ENCODE results near the gene B9D1. TPM values are rescaled to one million over a fixed set of nuclear protein-coding genes. Genes with fewer than 3 reads are reported as not detected.
A peak's percentile ranks its signal among the peaks of the same experiment; 100 is the strongest.

B9D1 gene
- total and polyA plus RNA-seq, 2 of the 13 experiments (the other 11 are each of a cell fraction or from before 2014, with no cell fraction given), result 27.7 to 31.1 TPM

DNA sequence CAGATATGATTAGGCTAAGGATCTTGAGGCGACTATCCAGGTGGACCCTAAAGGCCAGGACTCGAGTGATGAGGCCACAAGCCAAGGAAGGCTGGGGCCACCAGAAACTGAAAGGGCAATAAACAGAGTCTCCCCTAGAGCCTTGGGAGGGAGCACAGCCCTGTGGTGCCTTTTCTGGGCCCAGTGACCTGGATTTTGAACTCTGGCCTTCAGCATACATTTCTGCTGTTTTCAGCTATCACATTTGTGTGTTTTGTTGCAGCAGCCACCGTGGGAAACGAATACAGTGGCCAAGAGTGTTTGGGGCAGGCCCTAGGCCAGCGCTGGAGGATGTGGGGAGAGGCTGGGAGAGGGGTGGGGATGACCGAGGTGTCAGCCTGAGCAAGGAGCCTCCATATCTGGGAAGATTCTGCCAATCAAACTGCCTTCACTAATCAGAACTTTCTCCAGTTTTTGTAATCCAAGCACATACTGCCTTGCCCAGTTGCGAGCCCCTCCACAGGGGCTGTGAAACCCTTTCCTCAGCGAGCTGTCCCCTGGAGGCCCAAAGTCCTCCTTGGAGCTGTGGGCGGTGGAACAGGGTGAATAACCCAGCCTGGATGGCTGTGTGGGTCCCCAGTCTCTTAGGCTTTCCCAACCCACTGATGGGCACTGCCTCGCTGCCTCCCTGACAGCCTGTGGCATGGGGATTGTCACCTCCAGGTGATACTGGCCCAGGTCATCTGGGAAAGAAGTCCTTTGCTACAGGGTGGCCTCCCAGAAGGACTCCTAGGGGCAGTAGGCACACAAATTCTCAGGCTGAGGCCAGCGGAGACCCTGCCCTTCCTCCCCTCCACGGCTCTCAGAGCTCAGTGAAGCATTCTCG, 16.8 kb downstream of the B9D1 start (continued):
- TF ChIP-seq, protein P1, sequence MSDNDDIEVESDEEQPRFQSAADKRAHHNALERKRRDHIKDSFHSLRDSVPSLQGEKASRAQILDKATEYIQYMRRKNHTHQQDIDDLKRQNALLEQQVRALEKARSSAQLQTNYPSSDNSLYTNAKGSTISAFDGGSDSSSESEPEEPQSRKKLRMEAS (IDR thresholded peaks at IDR 0.05), result 0 out of 2 replicates have a peak, but pooled peaks have one; percentile 47
- TF ChIP-seq ZNF441 (CRISPR knock-in tag; IDR thresholded peaks at IDR 0.05; ENCODE audit: borderline replicate concordance) (no peak), ZNF263 (CRISPR knock-in tag; IDR thresholded peaks at IDR 0.05) (peak; percentile 90), ZMAT3 (CRISPR knock-in tag; conservative IDR thresholded peaks at IDR 0.05) (0 out of 2 replicates have a peak, but pooled peaks have one; percentile 16), SRF (IDR thresholded peaks at IDR 0.05; ENCODE audit: low read depth, low read length) (no peak), HNF4A (CRISPR knock-in tag; IDR thresholded peaks at IDR 0.05) (peak; percentile 86), HOXA3 (CRISPR knock-in tag; IDR thresholded peaks at IDR 0.05) (peak; percentile 23; the same call in 1 of the 2 replicates), EP300 (IDR thresholded peaks at IDR 0.05; ENCODE audit: low read depth in 2 of 2, low read length in 2 of 2) (0 out of 4 replicates have a peak, but pooled peaks of 1 of the 2 experiments have one; percentile 19), EP300 (CRISPR knock-in tag; IDR thresholded peaks at IDR 0.05; ENCODE audit: borderline replicate concordance) (no peak), ATF7-NPFF (CRISPR knock-in tag; IDR thresholded peaks at IDR 0.05; ENCODE audit: low read depth) (no peak), FOXJ3 (CRISPR knock-in tag; IDR thresholded peaks at IDR 0.05; ENCODE audit: borderline replicate concordance) (0 out of 2 replicates have a peak, but pooled peaks have one; percentile 32), TBX2 (CRISPR knock-in tag; IDR thresholded peaks at IDR 0.05; ENCODE audit: borderline replicate concordance) (0 out of 2 replicates have a peak, but pooled peaks have one; percentile 18), RAD21 (CRISPR knock-in tag; IDR thresholded peaks at IDR 0.05) (peak; percentile 3; the same call in 1 of the 2 replicates), ZNF788 (CRISPR knock-in tag; IDR thresholded peaks at IDR 0.05; ENCODE audit: borderline replicate concordance) (peak; percentile 22; the same call in 1 of the 2 replicates), ZNF350 (CRISPR knock-in tag; IDR thresholded peaks at IDR 0.05; ENCODE audit: borderline replicate concordance, low read depth) (peak; percentile 59; the same call in 1 of the 2 replicates)
- TF ChIP-seq, protein P2, sequence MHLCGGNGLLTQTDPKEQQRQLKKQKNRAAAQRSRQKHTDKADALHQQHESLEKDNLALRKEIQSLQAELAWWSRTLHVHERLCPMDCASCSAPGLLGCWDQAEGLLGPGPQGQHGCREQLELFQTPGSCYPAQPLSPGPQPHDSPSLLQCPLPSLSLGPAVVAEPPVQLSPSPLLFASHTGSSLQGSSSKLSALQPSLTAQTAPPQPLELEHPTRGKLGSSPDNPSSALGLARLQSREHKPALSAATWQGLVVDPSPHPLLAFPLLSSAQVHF (CRISPR knock-in tag; IDR thresholded peaks at IDR 0.05), result no peak
- TF ChIP-seq, protein P3, sequence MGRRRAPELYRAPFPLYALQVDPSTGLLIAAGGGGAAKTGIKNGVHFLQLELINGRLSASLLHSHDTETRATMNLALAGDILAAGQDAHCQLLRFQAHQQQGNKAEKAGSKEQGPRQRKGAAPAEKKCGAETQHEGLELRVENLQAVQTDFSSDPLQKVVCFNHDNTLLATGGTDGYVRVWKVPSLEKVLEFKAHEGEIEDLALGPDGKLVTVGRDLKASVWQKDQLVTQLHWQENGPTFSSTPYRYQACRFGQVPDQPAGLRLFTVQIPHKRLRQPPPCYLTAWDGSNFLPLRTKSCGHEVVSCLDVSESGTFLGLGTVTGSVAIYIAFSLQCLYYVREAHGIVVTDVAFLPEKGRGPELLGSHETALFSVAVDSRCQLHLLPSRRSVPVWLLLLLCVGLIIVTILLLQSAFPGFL (CRISPR knock-in tag; IDR thresholded peaks at IDR 0.05), result no peak
- TF ChIP-seq, protein P4, sequence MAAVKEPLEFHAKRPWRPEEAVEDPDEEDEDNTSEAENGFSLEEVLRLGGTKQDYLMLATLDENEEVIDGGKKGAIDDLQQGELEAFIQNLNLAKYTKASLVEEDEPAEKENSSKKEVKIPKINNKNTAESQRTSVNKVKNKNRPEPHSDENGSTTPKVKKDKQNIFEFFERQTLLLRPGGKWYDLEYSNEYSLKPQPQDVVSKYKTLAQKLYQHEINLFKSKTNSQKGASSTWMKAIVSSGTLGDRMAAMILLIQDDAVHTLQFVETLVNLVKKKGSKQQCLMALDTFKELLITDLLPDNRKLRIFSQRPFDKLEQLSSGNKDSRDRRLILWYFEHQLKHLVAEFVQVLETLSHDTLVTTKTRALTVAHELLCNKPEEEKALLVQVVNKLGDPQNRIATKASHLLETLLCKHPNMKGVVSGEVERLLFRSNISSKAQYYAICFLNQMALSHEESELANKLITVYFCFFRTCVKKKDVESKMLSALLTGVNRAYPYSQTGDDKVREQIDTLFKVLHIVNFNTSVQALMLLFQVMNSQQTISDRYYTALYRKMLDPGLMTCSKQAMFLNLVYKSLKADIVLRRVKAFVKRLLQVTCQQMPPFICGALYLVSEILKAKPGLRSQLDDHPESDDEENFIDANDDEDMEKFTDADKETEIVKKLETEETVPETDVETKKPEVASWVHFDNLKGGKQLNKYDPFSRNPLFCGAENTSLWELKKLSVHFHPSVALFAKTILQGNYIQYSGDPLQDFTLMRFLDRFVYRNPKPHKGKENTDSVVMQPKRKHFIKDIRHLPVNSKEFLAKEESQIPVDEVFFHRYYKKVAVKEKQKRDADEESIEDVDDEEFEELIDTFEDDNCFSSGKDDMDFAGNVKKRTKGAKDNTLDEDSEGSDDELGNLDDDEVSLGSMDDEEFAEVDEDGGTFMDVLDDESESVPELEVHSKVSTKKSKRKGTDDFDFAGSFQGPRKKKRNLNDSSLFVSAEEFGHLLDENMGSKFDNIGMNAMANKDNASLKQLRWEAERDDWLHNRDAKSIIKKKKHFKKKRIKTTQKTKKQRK (IDR thresholded peaks at IDR 0.05; ENCODE audit: low read length), result no peak
- TF ChIP-seq, protein P5, sequence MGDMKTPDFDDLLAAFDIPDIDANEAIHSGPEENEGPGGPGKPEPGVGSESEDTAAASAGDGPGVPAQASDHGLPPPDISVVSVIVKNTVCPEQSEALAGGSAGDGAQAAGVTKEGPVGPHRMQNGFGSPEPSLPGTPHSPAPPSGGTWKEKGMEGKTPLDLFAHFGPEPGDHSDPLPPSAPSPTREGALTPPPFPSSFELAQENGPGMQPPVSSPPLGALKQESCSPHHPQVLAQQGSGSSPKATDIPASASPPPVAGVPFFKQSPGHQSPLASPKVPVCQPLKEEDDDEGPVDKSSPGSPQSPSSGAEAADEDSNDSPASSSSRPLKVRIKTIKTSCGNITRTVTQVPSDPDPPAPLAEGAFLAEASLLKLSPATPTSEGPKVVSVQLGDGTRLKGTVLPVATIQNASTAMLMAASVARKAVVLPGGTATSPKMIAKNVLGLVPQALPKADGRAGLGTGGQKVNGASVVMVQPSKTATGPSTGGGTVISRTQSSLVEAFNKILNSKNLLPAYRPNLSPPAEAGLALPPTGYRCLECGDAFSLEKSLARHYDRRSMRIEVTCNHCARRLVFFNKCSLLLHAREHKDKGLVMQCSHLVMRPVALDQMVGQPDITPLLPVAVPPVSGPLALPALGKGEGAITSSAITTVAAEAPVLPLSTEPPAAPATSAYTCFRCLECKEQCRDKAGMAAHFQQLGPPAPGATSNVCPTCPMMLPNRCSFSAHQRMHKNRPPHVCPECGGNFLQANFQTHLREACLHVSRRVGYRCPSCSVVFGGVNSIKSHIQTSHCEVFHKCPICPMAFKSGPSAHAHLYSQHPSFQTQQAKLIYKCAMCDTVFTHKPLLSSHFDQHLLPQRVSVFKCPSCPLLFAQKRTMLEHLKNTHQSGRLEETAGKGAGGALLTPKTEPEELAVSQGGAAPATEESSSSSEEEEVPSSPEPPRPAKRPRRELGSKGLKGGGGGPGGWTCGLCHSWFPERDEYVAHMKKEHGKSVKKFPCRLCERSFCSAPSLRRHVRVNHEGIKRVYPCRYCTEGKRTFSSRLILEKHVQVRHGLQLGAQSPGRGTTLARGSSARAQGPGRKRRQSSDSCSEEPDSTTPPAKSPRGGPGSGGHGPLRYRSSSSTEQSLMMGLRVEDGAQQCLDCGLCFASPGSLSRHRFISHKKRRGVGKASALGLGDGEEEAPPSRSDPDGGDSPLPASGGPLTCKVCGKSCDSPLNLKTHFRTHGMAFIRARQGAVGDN (CRISPR knock-in tag; IDR thresholded peaks at IDR 0.05), result peak; percentile 31
